Nephron progenitor cell (in vitro differentiated cells): ENCODE results near the gene CECR2.

Source experiments
- DNase-seq: peaks from one replicate; pipeline ENCODE4 v3.0.0; 2021
- H3K27ac Mint-ChIP-seq: 2 replicates; pipeline ENCODE4 v1.8.0; 2021; ENCODE audit warnings: mild to moderate bottlenecking, moderate library complexity, mixed read lengths
- H3K27me3 Mint-ChIP-seq: 2 replicates; pipeline ENCODE4 v1.8.0; 2021; ENCODE audit warnings: mild to moderate bottlenecking, low read depth, mixed read lengths; ENCODE audit not compliant: poor library complexity
- H3K36me3 Mint-ChIP-seq: 2 replicates; pipeline ENCODE4 v1.8.0; 2021; ENCODE audit warnings: low read depth, mixed read lengths
- H3K4me1 Mint-ChIP-seq: 2 replicates; pipeline ENCODE4 v1.8.0; 2021; ENCODE audit warnings: mixed read lengths
- H3K4me3 Mint-ChIP-seq: 2 replicates; pipeline ENCODE4 v1.8.0; 2021; ENCODE audit warnings: mild to moderate bottlenecking, moderate library complexity, mixed read lengths
- H3K9me3 Mint-ChIP-seq: 2 replicates; pipeline ENCODE4 v1.8.0; 2021; ENCODE audit warnings: mild to moderate bottlenecking, moderate library complexity, mixed read lengths
- TF ChIP-seq, protein P1 (sequence below): fragments of 200-600 bp; sonication (generic); IDR thresholded peaks from 2 replicates; pipeline ENCODE4 v1.5.0; 2021; ENCODE audit warnings: antibody characterized with exemption

The CECR2 gene

DNA sequence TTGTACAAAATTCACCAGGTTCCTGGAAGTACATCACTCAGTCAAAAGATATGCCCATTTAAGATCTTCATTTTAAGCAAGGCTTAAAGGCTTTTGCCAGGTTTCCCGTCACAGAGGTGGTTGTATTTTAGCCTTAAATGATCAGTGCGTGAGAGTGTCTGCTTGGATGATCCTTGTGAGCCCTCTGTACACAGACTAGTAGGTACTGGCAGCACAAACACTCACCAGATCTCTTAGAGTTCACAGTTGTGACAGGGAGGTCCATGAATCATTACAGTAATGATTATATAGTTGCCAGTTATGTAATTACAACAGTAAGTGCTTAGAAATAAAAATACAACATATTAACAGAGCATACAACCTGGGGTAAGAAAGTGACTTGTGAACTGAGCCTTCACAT is 109.9 kb downstream of the CECR2 start:
- Mint-ChIP-seq H3K4me3 (no peak overlapping the region), H3K27me3 (no peaks in the 10 kb centered on the region), H3K36me3 (peaks cover 65% of the 10 kb centered on the region), H3K4me1 (peaks cover 50% of the 10 kb centered on the region), H3K27ac (peak overlapping the region; percentile 26), H3K9me3 (peaks cover 5% of the 10 kb centered on the region)
- TF ChIP-seq, protein P1, sequence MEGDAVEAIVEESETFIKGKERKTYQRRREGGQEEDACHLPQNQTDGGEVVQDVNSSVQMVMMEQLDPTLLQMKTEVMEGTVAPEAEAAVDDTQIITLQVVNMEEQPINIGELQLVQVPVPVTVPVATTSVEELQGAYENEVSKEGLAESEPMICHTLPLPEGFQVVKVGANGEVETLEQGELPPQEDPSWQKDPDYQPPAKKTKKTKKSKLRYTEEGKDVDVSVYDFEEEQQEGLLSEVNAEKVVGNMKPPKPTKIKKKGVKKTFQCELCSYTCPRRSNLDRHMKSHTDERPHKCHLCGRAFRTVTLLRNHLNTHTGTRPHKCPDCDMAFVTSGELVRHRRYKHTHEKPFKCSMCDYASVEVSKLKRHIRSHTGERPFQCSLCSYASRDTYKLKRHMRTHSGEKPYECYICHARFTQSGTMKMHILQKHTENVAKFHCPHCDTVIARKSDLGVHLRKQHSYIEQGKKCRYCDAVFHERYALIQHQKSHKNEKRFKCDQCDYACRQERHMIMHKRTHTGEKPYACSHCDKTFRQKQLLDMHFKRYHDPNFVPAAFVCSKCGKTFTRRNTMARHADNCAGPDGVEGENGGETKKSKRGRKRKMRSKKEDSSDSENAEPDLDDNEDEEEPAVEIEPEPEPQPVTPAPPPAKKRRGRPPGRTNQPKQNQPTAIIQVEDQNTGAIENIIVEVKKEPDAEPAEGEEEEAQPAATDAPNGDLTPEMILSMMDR = no peak
- DNase-seq = no peak

DNA sequence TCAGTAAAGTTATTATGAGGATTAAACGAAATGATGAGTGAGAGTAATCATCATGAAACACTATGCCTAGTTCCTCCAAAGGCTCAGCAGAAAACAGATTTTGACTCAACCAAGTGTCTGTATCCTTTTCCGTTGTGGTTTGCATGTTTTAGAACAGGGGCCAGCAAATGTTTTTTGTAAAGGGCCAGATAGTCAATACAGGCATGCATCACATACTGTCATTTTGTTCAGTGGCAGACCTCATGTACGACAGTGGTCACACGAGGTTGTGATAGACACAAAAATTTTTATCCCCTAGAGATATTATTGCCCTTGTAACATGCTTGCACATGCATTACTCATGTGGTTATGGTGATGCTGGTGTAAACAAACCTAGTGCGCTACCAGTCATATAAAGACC is 112.2 kb downstream of the CECR2 start:
- H3K36me3 Mint-ChIP-seq = peaks cover 88% of the 10 kb centered on the region
- H3K4me3 Mint-ChIP-seq = no peak overlapping the region
- no peaks in the 10 kb centered on the region for H3K27me3 Mint-ChIP-seq
- no peak for DNase-seq
- H3K4me1 Mint-ChIP-seq = peaks cover 27% of the 10 kb centered on the region
- no peak overlapping the region for H3K27ac Mint-ChIP-seq
- peaks cover 5% of the 10 kb centered on the region for H3K9me3 Mint-ChIP-seq
- TF ChIP-seq, protein P1 = no peak

DNA sequence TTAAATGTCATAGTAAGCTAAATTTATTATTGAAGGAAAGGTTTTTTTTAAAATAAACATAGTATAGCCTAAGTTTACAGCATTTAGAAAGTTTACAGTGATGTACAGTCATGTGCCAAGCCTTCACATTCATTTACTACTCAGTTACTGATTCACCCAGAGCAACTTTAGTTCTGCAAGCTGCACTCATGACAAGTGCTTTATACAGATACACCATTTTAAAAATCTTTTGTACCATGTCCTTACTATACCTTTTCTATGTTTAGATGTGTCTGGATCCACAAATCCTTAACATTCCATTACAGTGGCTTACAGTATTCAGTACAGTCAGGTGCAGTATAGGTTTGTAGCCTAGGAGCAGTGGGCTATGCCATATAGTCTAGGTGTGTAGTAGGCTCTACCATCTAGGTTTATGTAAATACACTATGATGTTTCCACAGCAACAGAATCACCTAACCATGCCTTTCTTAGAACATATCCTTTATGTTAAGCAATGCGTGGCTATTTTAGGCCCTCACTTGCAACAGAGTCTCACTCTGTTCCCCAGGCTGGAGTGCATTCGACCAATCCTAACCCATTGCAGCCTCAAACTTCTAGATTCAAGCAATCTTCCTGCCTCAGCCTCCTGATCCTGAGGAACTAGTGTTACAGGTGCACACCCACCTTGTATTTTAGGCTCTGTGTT is 114.6 kb downstream of the CECR2 start:
- Mint-ChIP-seq H3K9me3 (peaks cover 5% of the 10 kb centered on the region), H3K27ac (no peak overlapping the region), H3K4me1 (peaks cover 5% of the 10 kb centered on the region), H3K4me3 (no peak overlapping the region), H3K27me3 (no peaks in the 10 kb centered on the region), H3K36me3 (peaks cover 86% of the 10 kb centered on the region)
- TF ChIP-seq, protein P1 = no peak
- DNase-seq = no peak

GRCh38 chr22:17484608-17485007 is 115.3 kb downstream of the CECR2 start:
- H3K9me3 Mint-ChIP-seq = peaks cover 5% of the 10 kb centered on the region
- H3K36me3 Mint-ChIP-seq = peaks cover 85% of the 10 kb centered on the region
- no peaks in the 10 kb centered on the region for H3K27me3 Mint-ChIP-seq
- no peak overlapping the region for H3K4me3 Mint-ChIP-seq
- H3K27ac Mint-ChIP-seq = peak overlapping the region; percentile 42
- no peak for DNase-seq
- TF ChIP-seq, protein P1 = no peak
- no peaks in the 10 kb centered on the region for H3K4me1 Mint-ChIP-seq

DNA sequence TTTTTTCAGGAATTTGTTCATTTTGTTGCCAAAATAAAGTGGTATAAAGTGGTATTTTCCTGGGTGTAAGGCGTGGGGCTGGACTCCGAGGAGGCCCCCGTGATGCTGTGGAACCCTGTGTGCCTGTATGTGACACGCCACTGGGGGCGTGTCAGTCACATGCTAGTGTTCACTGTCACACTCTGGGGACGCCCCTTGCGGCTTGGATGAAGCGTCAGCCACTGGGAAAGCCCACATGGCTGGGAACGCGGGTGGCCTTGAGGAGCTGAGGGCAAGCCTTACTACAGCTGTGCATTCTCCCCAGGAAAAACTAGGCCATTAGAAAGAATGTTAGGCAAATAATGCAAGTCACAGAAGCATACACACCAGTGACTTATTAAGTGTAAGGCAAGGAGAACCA is 117.1 kb downstream of the CECR2 start:
- Mint-ChIP-seq H3K27ac (peak overlapping the region; percentile 41), H3K9me3 (peaks cover 5% of the 10 kb centered on the region), H3K4me1 (peaks cover 7% of the 10 kb centered on the region)

More for the DNA sequence above, 117.1 kb downstream of the CECR2 start:
- H3K4me3 Mint-ChIP-seq = no peak overlapping the region
- H3K36me3 Mint-ChIP-seq = peaks cover 86% of the 10 kb centered on the region
- no peak for DNase-seq
- no peaks in the 10 kb centered on the region for H3K27me3 Mint-ChIP-seq
- TF ChIP-seq, protein P1 = no peak
